ENCODE results near the gene NAA50.

NAA50 gene

DNA sequence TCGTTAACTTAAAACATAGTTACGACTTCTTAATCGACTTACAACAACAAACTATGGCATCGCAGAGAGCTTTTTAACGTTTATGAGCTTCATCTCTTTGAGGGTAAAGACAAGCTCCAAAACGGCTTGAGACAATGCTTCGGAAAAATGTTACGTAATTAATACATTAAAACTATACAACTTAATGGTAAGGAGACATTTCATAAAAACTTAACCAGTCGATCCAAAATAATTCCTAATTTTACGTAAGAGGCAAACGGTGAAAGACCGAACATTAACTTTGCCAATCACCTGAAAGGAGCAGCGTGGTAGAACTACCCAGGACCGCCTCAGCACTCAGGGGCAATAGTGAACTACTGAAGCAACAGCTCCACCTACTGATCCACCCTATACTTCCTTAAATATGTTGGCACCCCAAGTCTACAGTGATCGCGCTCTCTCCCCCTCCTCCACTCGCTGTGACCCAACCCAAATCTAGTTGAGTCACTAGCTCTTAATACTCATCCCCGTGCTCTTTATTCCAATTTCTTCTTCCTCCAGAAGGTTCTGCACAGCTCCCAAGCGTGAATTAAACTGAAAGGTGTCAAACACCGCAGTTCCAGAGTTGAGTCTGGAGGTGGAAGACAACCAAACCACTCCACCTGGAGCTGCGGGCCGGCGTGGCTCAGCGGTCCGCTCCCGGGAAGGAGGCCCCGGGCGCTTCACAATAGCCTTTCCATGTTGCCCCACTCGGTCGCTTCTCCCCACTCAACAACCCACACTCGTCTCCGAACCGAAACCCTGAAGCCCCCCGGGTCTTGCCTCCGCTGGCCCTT lies 901 bp downstream of the NAA50 start:
- peak overlapping the region; percentile 80 to 97 for H3K4me3 ChIP-seq (replicated peaks in 1 of 2; ENCODE audit: low read depth in 2 of 2, low read length in 2 of 2)
- DNase-seq (ENCODE audit: low read depth in 2 of 2) = peak; percentile 92 to 95
- TF ChIP-seq, protein P1, sequence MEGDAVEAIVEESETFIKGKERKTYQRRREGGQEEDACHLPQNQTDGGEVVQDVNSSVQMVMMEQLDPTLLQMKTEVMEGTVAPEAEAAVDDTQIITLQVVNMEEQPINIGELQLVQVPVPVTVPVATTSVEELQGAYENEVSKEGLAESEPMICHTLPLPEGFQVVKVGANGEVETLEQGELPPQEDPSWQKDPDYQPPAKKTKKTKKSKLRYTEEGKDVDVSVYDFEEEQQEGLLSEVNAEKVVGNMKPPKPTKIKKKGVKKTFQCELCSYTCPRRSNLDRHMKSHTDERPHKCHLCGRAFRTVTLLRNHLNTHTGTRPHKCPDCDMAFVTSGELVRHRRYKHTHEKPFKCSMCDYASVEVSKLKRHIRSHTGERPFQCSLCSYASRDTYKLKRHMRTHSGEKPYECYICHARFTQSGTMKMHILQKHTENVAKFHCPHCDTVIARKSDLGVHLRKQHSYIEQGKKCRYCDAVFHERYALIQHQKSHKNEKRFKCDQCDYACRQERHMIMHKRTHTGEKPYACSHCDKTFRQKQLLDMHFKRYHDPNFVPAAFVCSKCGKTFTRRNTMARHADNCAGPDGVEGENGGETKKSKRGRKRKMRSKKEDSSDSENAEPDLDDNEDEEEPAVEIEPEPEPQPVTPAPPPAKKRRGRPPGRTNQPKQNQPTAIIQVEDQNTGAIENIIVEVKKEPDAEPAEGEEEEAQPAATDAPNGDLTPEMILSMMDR (IDR thresholded peaks at IDR 0.05; ENCODE audit: low read depth, low read length) = peak; percentile 64

GRCh38 chr3:113743006-113743630 lies 2.9 kb downstream of the NAA50 start:
- TF ChIP-seq, protein P1 (IDR thresholded peaks at IDR 0.05; ENCODE audit: low read depth, low read length) = no peak
- no peak for DNase-seq (ENCODE audit: low read depth in 2 of 2)
- H3K4me3 ChIP-seq (replicated peaks in 1 of 2; ENCODE audit: low read depth in 2 of 2, low read length in 2 of 2) = no peak overlapping the region

DNA sequence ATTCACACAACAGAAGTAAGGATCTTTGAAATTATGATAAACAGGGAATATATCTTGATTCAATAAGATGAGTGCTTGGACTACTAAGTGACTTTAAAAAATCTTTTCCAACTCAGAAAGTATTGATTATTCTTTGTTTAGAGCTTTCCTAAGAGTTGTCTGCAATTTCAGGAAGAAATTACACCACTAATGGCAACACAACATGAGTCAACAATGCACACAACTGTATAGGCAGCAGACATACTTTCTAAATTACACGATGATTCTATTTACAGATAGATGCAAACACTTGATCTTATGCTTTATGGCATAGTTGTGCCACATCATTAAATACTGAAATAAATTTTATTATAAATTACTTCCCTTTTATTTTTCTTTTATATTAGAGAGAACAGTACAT lies 4.4 kb downstream of the NAA50 start:
- DNase-seq (ENCODE audit: low read depth in 2 of 2) = peak in 1 of 2 donors; percentile 32
- TF ChIP-seq, protein P1 (IDR thresholded peaks at IDR 0.05; ENCODE audit: low read depth, low read length) = no peak
- H3K4me3 ChIP-seq (replicated peaks in 1 of 2; ENCODE audit: low read depth in 2 of 2, low read length in 2 of 2) = no peak overlapping the region

DNA sequence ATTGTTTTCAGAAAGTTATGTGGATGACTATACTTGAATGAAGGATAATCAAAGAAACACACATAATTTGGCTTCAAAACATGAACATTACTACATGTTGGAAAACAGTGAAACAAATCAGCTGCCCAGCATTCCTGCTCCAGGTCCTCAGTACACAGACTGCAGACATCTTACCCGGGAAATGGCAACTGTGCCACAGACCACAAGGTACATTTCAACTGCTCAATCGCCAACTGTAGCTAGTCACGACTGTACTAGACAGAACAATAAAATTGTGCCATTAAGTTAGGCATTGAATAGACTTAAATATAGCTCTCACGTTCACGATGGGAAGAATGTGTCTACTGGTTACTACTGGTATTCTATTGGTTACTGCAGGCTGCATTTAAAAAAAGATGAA lies 5.0 kb downstream of the NAA50 start:
- TF ChIP-seq, protein P1 (IDR thresholded peaks at IDR 0.05; ENCODE audit: low read depth, low read length) = no peak
- H3K4me3 ChIP-seq (replicated peaks in 1 of 2; ENCODE audit: low read depth in 2 of 2, low read length in 2 of 2) = no peak overlapping the region
- DNase-seq (ENCODE audit: low read depth in 2 of 2) = no peak

GRCh38 chr3:113736548-113737089 lies 9.4 kb downstream of the NAA50 start:
- H3K4me3 ChIP-seq (replicated peaks in 1 of 2; ENCODE audit: low read depth in 2 of 2, low read length in 2 of 2) = no peak overlapping the region
- TF ChIP-seq, protein P1 (IDR thresholded peaks at IDR 0.05; ENCODE audit: low read depth, low read length) = peak; percentile 45
- DNase-seq (ENCODE audit: low read depth in 2 of 2) = peak; percentile 80 to 83

DNA sequence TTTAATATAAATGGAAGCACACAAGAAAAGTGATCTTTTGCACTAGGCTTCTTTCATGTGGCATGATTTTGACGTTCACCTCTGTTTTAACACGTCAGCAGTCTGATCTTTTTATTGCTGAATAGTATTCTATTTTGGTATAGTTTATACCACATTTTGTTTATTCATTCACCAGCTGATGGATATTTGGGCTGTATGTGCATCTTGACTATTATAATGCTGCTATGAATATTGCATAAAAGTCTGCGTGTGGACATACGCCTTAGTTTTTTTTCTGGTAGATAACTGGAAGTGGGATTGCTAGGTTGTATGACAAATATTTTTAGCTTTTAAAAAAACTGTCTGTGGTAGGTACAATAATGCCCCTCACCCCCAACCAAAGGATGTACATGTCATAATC lies 14.4 kb downstream of the NAA50 start:
- H3K4me3 ChIP-seq (replicated peaks in 1 of 2; ENCODE audit: low read depth in 2 of 2, low read length in 2 of 2) = no peak overlapping the region
- DNase-seq (ENCODE audit: low read depth in 2 of 2) = no peak
- TF ChIP-seq, protein P1 (IDR thresholded peaks at IDR 0.05; ENCODE audit: low read depth, low read length) = no peak
